HG03354 (cell line): ENCODE results near the gene ARHGAP10.
A peak's percentile ranks its signal among the peaks of the same experiment; 100 is the strongest.

Experiments used
- ATAC-seq: cut with Tn5 transposase; IDR thresholded peaks from one replicate; pipeline ENCODE4 v1.9.1; 2021; ENCODE audit warnings: mild to moderate bottlenecking; ENCODE audit not compliant: unreplicated experiment, poor library complexity, severe bottlenecking

Gene ARHGAP10

DNA sequence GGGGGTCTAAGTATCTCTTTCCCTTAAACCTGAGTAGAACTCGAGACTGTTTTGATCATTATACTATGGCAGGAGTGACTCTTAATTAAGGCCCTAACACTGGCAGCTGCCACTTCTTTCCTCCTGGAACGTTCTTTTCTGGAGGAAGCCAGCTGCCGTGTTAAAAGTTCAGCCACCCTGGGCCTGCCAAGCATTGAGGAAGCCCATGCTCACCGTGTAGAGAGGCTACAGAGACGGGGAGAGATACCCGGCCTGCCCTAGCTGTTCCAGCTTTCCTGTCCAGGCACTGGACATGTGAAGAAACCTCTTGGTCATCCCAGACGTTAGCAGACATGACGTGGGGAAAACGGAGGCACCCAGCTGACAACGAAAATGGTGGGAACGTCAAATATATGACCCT is 274.1 kb downstream of the ARHGAP10 start:
- no peak for ATAC-seq

DNA sequence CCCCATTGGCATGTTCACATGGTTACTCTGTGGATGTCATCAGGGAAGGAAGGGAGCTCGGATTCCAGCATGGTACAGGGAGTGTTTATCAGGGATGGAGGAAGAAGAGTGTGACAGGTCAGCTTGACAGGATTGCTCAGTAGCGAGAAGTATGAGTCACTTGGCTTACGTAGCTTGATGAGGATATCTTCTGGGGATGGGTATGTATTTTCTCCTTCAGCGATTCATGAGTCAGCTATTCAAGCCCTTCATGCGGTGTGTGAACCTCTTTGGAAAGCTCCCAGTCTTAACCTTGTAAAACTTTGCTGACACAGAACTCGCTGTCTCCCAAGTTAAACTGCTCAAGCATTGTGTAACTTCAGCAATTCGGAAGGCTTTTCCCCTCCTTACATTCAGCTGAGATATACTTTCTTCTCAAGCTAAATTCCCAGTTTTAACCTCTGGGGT is 275.4 kb downstream of the ARHGAP10 start:
- ATAC-seq, result no peak

DNA sequence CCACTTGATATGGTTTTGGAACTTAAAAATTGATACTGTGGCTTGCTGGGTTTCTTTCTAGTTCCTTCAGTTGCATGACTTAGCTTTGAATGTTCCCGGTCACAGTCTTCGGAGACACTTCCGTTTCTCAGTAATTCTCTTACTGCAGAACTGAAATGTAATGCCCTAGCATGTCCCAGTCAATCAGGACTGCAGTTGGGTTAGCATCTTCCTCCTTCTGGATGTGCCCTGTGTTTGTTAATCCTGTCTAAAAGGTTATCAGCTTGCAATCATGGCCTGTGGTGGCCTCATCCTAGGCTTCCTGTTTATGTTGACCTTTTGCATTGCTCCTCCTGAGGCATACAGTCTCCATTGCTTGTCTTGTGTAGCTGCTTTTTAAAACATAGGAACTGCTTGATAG is 275.9 kb downstream of the ARHGAP10 start:
- no peak for ATAC-seq

DNA sequence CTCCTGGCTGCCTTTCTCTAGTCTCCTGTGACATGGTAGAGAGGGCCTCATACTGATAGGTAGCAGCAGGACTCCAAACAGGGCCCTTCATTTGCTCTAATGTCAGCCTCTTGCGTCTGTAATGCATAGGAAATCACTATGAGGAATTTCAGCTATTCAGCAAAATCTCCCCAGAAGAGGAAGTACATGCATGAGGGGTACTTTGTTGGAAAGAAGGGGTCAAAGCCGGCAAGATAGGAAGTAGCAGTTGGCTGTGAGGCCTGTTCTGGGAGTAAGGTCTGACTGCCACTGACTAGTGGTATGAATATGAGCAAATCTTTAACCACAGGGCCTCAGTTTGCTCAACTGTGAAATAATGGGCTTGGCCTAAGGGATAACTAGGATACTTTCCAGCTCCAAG is 283.2 kb downstream of the ARHGAP10 start:
- peak; percentile 61 for ATAC-seq

DNA sequence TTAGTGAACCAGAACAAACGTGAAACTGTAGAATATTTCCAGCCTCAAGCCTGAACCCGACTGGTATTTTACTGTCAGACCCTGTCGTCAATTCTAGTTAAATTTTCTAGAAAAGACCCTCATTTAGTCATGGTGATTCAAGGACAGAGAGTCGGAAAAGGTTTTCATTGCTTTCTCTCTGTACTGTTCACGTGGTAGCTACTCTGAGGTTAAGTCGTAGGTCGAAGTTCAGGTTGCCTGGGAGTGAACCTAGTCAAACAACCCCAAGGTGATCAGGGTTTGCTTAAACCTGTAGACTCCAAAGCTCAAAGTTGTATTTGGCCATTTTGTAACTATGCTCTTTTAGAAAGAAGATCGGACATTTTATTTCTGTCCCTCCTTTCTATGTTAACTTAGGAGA is 283.6 kb downstream of the ARHGAP10 start:
- ATAC-seq, result no peak

DNA sequence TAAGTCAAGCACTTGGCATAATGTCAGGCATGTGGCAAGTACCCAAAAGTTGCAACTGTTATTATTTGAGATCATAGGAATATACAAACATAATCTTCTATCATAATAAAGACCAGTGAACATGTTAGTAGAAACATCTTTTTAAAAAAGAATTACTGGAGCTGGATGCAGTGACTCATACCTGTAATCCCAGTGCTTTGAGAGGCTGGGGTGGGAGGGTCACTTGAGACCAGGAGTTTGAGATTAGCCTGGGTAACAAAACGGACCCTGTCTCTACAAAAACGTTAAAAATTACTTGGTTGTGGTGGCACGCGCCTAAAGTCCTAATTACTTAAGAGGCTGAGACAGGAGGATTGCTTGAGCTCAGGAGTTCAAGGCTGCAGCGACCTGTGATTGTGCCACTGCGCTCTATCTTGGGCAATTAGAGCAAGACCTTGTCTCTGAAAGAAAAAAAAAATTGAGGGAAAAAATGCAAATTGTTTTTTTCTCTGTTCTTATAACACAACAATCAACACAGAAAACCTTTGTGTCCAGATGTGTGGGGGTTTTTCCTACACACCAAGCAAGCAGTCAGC is 284.3 kb downstream of the ARHGAP10 start:
- no peak for ATAC-seq

DNA sequence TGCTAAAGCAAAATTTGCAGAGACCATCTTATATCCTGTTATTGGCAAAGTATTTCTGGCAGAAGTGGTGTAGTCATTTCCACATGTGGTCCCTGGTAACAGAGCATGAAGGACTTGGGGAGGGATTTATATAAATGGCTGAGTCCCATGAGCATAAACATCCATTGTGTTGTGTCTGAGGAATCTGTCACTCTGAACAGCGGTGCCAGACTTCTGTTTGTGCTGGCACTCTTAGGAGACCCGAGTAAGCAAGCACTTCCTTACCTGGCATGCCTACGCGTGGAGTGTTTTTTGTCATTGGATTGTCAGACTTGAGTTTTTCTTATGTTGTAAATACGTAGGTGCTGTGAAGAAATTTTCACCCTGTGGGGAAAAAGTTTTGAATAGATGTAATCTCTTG is 285.9 kb downstream of the ARHGAP10 start:
- ATAC-seq, result no peak

DNA sequence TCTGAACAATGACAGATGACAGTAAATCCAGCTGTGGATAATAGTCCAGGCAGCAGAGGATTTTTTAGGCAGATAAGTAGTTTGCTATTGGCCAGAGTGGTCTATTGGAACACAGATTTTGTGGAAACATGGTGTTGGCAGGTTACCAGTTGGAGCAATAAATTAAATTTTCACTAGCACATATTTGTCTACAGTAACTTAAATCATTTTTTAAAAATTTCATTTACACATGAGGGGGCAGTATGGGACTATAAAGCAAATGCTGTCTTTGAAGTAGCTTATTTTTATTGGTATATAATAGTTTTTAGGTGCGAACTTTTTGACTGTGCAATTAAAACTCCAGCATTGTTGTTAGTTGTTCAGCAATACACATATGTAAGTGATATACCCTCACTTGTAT is 289.8 kb downstream of the ARHGAP10 start:
- ATAC-seq, result no peak

DNA sequence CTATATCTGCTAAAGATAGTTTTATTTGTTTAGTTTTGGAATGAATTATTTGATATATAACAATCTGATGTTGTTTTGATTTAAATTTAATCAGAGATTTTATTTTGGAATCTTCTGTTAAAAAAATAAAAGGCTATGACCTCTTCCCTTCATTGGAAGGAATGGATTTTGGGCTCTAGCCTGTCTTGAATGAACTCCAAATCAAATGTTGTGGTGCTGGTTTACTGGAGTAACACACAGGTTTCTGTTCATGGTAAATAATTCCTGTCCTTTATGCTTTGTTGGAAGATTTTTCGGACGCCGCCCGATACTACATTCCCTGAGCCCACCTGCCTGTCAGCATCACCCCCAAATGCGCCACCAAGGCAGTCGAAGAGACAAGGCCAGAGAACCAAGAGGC is 291.1 kb downstream of the ARHGAP10 start:
- ATAC-seq, result no peak

DNA sequence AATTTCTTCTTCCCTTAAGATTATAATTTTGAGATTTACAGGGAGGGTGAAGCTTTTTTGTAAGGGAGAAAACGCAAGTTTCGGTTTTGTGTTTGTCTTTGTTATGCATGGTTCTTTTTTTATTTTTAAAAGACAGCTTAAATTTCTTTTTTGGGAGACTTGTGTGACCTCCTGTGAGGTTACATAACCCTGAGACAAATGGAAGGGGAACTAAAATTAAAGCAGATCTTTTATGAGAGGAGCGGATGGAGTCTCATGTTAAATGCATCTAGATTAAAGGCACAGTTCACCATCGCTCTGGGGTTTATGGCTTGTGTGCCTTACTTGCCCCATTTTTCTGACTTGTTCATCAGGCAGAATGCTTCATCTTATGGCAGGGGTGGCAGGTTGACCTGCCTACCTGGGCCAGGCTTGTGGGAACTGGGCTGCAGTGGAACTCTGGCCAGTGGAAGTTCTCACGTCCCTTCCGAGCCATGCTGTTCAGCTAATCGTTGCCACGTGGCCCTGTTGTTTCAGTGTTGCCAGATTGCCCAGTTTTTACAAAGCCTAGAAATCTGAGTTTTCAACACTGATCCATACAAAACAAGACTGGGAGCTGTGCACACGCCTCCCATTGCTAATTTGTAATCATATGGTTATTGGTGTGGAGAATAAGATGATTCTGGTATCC is 291.8 kb downstream of the ARHGAP10 start:
- ATAC-seq, result no peak

DNA sequence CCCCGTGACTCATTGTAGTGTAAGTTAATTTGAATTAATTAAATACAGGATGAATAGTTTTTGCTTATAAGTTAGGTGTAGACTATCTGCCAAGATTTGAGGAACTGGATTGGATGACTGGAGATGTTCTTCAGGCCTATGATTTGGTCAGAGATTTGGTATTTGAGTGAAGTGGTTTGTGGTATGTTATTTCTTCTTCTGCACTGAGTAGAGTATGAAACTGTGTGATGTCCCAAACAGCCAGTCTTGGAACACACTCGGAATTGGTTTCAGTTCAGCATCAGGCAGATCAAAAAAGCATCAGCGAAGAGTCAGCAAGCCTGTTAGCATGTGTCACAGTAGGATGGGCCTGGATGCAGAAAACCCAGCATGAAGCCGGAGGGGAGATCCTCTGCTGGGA is 294.1 kb downstream of the ARHGAP10 start:
- ATAC-seq, result no peak

DNA sequence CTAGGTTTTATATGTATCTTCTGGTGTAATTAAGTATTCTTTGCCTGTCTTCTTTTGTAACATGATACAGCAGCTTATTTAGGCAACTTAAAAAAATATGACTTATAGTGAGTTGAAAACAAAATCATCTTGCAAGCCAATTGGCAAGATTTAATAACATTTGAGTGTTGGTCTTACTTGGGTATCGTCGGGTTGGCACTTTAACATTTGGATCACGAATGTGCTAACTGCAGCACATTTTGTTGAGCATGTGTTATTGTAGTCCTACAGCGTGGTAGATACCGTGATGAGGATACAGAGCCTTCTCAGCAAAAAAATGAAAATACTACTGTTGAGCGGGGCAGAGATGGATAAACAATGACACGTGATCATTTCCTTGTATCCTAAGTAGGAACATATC is 295.3 kb downstream of the ARHGAP10 start:
- no peak for ATAC-seq

DNA sequence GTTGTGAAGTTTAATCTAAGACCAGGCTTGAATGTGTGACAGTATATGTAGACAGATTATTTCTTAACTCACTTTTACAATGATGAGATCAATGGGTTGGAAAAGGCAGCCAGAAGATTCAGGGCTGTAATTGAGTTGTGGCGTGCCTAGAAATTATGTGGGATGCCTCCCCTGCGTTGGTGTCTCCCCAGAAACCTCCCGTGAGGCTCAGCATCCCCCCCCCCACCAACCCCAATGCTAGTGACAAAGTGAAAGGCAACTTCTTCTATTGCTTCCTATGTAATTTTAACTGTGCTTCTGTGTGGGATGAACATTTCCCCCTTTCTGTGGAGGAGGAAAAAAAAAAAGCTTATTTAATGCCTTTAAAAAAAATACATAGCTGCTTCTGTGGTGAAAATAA is 297.9 kb downstream of the ARHGAP10 start:
- ATAC-seq, result no peak

DNA sequence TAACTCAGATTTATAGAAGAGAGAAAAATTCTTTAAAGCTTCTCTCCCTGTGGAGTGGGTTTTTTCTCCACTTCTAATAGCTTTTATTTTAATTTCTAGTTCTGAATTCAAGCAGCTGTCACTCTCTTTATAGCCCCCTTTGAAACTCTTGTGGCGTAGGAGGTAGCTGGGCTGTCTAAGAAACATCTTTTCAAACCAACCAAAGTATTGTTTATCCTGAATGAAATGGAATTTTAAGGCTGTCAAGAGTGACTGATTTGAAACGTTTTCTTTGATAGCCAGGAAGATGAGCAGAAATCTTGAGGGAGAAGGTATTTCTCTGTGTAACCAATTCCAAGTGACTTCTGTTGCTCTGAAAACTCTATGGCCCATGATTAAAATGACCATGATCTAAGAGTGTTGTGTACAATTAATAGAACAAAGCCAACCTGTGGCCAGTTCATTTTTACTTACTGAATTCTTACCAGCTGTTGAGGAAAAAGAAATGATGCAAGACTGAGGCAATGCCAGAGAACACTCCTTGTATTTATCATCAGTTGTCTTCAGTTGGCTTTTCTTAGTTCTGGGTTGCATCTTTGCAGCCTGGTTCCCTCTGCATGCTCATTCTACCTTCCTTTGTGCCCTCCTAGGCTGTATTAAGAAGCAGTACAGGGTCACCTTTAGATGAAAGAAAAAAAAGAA is 298.4 kb downstream of the ARHGAP10 start:
- ATAC-seq, result no peak

DNA sequence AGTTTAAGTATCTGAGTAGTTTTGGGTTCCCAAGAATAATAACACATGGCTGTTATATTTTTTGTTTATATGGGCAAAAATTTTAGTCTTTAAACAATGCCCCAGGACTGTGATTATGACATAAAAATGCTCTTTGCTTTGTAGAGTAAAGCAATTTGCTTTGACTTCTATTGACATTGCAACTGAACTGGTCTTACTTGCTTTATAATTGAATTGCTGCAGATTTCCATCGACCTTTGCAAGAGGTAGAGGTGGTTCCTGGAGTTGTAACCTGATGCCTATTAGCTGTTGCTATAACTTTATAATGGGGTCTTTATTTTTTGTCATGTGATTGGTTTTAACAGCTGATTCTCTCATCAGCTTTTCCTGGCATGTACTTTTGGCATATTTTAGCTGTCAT is 302.9 kb downstream of the ARHGAP10 start:
- no peak for ATAC-seq

DNA sequence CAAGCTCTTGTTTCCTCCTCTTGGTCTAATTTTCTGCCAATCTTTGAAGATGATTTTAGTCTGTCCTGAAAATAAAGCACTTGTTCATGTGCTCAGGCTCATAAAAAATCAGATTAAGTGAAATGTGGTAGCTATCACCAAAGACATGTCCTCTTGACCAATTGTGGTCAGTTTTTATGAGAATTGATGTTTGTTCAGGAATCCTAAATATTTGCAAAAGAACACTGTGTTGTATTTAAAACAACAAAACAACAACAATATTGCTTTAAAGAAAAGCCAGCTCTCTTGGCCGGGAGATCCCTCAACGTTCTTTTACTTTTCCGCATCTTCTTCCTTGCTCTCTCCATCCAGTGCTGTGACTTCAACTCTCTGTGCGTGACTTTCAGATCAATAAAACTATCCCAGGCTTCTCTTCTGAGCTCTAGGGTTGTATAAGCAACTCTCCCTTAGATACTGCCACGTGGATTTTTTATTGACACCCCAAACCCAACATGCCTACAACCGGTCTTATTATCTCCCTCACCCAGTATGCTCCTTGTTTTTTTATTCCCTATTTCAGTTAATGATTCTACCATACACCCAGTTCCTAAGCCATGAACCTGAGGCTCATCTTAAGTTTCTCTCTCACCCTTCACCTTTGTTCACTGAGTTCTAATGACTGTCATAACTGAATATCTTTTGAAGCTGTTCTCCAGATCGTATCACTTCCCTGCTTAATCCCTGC is 309.9 kb downstream of the ARHGAP10 start:
- ATAC-seq, result no peak

DNA sequence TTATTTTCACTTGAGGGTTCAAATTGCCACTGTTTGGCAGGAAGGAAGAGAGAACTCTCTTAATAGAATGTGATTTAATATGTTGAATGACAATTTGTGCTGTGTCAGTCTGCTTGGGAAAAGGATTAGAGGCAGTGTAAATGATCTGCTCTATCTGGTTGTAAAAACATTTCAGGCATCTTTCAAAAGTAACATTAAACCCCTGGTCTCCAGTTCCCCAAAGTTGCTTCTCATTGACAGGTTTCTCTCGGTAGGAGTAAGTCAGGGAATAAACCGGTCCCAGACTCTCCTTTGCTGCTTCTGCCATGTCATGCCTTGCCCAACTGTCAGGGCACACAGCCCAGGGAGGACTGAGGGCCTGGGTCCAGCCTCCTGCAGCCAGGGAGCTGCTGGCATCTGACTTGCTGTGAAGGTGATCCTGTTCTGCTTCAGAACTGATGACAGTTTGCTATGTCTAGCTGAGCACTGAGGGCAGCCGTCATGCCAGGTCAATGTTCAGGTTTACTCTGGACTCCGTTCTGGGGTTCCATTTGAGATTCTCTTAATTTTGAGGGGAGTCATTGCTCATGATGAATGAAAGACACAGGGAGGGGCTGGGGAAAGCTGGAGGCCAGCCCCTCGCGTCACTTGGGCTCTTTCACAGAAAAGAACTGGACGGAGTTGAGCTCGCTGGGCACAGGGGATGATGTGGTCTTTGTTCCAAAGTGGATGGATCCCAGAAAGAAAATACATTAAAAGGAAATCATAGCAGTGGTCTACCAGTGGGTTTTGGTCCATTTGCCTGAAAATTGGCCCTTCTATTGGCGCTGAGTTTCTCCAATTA is 312.4 kb downstream of the ARHGAP10 start:
- ATAC-seq, result peak; percentile 10

DNA sequence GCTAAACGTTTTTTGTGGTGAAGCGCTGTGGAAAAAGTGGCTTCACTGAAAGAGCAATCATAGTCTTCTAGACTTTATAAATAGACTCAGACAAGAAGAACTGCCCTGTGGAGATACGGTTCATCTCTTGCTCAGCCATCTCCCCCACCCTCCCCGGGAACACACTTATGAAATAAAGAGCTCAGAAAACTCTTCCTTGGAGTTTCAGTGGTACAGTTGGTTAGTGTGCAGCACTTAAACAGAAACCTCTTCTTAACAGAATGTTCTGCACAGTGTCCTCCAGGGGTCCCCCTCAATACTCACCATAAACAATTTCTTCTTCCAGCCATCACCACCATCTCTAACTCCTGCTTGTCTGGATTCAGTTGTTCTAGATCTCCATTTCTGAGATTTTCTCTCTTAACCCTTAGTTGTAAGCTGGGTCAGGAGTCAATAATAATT is 313.0 kb downstream of the ARHGAP10 start:
- ATAC-seq, result peak; percentile 95

DNA sequence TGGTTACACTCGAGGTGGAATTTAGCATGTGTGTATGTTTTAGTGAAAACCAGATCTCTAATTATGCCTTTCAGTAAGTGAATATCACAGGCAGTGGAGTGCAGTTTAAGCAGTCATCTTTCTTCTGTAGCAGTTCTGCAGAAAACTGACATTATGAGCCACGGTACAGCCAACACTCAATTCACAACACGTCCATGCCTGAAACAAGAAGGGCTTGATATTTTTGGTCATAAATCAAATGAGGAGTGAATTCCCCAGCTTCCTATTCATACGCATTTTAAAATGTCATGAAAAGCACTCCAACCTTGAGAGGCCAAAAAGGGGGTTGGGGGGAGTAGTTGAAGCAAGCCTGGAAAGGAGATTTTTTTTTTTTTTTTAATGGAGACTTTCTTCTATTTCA is 316.7 kb downstream of the ARHGAP10 start:
- no peak for ATAC-seq

DNA sequence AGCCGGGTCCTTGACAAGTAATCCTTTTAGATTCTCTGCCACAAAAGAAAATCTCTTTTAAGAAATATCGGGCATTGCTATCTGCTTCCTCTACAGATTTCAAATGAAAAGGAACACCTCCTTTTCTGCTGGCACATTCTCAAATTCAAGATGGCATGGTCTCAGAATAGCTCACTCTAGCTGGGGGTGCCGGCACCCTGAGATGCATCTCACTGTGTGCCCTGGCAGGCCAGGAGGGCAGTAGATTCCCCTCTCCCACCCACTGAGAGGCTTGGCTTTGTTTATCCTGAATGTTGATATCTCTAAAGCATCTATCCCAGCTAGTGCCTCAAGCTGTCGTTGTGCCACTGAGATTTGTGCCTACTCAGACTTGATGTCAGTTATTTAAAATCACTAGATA is 319.5 kb downstream of the ARHGAP10 start:
- no peak for ATAC-seq
